Activated CD4-positive, alpha-beta T cell treated with anti-CD3 and anti-CD28 coated beads, Interleukin-2, amount 50 U/mL, for 24 hours (primary cell): ENCODE data around the gene ADGRL3.
"Not testable (repeated sequence)": the region's sequence is repeated elsewhere in the genome, so short reads cannot be mapped to it uniquely, and the experiment has no call there.

Experiments used
- DNase-seq, 2 donors: peaks; one replicate each; pipeline ENCODE4 v3.0.0-alpha.2; 2020; ENCODE audit warnings: low read depth in 1 of 2, low spot score in 1 of 2

ADGRL3 gene

GRCh38 chr4:61605984-61606383 is 405.9 kb downstream of the ADGRL3 start:
- no peak for DNase-seq

GRCh38 chr4:61614231-61614630 is 414.1 kb downstream of the ADGRL3 start:
- no peak for DNase-seq

DNA sequence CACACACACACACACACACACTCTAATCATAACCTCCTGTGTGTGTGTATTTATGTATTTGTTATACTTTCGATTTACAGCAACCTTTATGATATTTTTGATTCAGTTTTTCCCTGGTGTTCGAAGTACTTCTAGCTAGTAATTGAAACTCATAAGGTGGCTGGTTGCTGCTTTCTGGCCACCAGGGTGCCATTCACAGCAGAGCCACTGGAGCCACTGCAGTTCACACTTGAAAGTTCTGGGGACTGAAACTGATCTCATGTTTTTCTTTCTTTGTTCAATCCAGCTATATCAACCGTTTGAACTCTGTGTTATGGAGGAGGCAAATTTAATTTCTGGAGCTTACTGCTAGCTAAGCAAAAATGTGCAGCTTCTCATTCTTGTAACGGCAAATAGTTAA is 419.4 kb downstream of the ADGRL3 start:
- no peak for DNase-seq

DNA sequence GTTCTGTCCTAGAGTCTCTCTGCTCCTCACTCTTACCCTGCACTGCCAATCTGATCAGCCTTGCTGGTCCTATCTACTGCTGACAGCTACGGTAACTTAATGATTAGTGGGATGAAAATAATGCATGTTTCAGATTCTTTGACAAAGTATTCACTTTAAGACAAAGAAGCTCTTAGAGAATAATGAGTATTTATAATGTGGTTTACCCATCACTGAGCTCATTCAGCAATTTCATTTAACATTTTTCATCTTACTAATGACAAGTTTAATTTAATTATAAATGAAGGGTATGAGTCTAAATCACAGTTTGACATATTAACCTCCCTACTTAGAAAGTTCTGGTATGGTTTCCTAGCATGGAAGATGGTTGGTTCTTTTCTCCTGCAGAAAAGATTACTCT is 428.2 kb downstream of the ADGRL3 start:
- no peak for DNase-seq

DNA sequence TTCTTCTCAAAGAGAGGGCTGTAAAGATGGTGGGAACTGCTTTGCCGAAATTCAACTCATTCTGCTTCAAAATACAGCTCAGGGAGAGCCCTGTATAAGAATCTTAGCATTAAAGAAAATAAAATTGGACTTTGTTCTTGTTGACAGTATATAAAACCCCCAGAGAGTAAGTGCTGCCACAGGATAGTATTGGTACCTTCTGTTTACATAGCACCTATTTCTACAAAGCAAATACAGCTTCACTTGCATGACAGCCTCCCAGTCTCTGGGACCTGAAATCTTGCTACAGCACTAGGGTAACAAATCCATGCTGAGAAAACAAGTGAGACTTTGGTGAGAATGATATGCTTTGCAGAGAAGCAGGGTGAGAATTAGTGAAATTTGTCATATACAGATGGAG is 428.6 kb downstream of the ADGRL3 start:
- DNase-seq: no peak

DNA sequence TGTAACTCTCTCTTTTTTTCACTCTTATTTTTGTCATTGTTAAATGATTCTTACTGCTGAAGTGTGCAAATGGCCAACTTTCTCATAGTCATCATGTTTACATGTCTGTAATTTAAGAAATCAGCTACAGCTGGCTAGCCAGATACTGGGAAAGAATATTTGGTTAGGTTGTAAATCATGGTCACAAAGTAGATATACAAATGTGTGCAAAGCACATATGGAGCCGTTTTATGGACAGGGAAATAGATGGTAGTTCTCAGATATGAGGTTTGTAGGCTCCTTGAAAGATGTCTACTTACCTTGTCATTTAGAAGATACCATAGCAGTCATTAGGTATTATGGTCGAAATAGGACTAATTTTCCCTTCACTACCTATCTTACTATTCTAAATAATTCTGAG is 430.4 kb downstream of the ADGRL3 start:
- no peak for DNase-seq

- DNase-seq: no peak
These were observed 438.5 kb downstream of the ADGRL3 start for GRCh38 chr4:61638591-61638990.

- DNase-seq: not testable (repeated sequence)
These were observed 446.7 kb downstream of the ADGRL3 start for GRCh38 chr4:61646746-61647350.

DNA sequence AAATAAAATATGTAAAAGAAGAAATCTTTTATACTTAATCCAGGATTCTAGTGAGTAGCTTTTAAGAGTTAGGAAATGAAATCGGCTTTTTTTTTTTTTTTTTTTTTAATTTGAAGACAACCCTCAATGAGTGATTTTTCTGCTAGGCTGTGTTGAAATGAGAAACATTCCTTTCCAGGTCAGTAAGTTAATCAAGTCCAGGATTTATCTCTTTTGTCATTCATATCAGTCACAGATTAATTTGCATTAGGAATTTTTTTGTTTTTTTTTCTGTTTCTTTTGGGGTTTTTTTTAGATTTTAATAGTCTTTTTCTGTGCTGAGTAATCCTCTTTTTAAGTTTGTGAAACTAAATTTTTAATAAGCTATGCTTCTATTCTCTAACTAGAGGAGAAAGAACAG is 448.1 kb downstream of the ADGRL3 start:
- no peak for DNase-seq

DNA sequence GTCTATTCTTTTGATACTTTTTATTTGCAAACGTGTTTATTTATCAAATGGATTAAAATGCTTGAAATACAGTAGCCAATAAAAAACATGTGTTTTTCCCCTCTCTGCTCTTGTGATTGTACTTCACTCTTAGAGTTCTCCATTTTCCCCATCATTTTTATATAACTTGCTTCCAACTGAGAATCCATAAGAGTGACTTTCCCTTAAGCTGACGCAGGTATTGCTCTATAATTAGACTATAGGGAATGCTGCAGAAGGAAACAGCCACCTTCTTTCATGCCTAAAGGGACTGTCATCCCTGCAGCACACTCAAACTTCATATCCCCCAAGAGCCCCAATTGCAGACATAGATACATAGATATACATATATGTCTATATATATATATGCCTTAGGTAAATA is 456.9 kb downstream of the ADGRL3 start:
- no peak for DNase-seq

GRCh38 chr4:61661960-61662359 is 461.8 kb downstream of the ADGRL3 start:
- DNase-seq: no peak

DNA sequence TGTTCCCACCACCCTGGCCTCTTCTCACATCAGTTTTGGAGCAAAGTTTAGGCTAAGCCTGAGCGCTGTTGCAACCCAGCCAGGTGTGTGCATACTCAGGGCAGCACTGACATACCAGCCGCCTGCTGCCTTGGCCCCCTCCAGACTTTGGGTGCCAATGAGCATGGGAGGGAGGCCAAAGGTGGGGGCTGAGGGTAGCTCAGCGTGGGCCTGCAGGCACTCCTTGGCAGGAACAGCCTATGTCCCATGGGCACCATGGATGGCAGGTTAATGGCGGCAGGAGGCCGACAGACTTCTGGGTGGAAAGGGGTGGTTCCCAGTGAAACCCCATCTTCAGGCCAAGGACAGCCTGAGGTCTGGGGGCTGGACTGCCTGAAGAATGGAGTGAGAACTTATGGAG is 462.2 kb downstream of the ADGRL3 start:
- no peak for DNase-seq

GRCh38 chr4:61663310-61663709 is 463.2 kb downstream of the ADGRL3 start:
- DNase-seq: no peak

DNA sequence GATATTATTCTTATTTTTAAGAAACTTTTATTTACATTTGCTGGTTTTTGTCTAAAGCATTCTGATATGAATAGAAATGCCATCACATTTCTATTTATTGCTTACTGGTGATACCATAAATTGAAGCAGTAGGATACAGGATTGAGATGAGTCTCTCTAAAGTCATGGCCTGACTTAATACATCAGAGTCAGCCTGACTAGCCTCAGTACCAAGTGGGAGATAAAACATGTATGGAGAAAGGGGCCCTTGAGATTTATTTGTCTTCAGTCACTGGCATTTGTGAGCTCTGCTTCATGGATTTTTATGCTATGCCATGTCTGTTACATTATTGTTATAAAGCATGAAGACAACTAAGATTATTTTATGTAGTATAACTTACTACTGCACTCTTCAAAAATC is 465.5 kb downstream of the ADGRL3 start:
- DNase-seq: no peak

DNA sequence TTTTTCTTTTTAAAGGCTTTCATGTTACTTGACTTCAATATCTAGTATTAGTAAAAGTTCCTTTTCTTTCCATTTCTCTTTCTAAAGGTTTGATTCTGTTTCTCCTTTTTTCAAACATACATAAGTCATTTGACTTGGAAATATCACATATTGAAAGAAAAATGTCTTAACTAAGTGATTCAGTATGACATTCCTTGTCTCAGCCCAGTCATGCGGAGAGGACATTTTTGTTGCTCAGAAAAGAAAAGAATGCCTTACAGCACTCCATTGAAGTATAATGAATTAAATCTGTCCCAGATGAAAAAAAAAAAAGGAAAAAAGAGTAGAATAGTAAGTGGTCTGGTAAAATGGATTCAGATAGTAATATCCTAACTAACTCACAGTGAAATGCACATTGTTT is 466.1 kb downstream of the ADGRL3 start:
- DNase-seq: no peak

GRCh38 chr4:61671599-61671998 is 471.5 kb downstream of the ADGRL3 start:
- no peak for DNase-seq

GRCh38 chr4:61675464-61675863 is 475.3 kb downstream of the ADGRL3 start:
- no peak for DNase-seq

DNA sequence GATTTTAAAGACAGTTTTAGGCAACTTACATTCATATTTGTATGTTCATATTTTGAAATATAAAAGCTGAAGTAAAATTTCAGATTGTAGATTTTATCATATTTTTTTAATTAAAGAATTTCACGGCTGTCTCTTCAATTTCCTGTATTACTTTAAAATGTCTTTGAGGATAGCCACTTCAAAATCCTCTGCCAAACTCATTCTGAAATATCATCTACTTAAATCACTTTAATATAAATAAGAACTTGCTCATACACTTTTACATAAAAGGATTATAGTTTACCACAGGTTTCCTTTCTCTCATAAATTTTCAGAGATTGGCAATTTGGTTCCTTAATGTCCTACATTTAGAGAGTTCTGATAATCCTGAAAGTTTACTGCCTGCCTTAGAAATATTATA is 478.2 kb downstream of the ADGRL3 start:
- no peak for DNase-seq

DNA sequence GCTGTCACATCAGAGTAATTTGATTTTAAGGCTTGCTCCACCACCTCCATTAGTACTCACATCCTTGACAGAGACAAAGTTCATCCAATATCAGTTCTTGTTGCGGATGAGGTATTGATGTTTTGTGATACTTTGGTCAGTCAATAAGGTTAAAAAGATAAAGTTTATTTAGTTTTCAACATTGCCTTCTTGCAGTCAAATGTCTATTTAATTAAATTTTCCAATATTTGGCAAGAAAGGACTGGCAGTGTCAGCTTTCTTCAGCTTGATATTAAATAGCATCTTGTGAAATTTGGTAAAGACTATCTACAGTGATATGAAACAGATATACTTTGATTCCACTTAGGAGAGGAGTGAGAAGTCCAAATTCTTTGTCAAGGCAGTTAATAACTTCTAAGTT is 493.4 kb downstream of the ADGRL3 start:
- DNase-seq: no peak

GRCh38 chr4:61714387-61714911 is 514.3 kb downstream of the ADGRL3 start:
- DNase-seq: no peak

DNA sequence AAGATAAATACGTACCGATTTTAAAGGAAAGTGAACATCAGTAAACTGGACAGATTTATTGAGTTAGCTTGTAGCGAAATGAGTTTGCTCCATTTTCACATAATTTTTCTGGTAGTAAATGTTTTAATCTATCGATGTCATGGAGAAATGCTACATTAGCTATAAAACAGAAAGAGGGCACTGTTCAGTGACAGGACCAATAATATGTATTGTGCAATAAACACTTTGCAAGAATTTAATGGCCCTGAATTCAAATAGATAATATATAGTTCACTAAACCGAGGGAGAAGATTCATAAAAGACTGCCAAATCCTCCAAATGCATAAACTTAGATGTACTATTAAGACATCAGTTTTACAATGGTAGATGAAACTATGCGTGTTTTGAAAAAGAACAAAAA is 516.3 kb downstream of the ADGRL3 start:
- DNase-seq: no peak

DNA sequence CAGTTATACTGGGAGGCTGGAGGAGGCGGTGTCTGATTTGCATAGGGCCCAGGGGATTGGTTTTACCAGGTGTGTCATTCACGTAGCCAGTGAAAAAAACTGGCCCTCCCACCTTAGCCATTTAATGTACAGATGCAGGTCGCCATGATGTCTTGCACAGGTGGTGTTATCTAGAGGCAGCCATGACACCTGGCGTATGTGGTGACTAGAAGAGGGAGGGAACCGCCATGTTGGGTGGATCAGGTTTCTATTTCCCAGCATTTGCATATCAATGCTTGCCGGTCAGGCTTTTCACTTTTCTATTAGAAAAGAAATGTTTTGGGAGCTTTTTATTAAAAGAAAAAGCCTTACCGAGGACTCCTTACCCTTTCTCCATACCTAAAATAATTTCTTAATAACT is 523.4 kb downstream of the ADGRL3 start:
- no peak for DNase-seq

GRCh38 chr4:61727286-61727685 is 527.2 kb downstream of the ADGRL3 start:
- DNase-seq: no peak

DNA sequence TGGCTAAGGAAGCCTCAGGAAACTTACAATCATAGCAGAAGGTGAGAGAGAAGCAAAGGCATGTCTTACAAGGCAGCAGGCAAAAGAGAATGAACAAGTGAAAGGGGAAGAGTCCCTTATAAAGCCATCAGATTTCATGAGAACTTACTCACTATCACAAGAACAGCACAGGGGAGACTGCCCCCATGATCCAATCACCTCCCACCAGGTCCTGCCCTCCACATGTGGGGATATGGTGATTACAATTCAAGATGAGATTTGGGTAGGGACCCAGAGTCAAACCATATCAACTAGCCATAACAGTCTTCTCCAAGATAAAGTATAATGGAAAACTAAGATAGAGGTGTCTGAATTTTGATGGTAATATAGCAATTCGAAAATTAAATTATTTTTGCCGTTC is 534.3 kb downstream of the ADGRL3 start:
- DNase-seq: no peak
